Suppressor macrophage (primary cell): ENCODE results near the gene TM9SF1.

ENCODE experiments used
- DNase-seq, 4 experiments: peaks; one replicate each; pipeline ENCODE4 v3.0.0-alpha.2; 2020 to 2022
- total RNA-seq, 17 experiments: gene quantifications; one replicate each; lab custom pipeline; 2026; ENCODE audit warnings: mixed read lengths in 6 of 17, inconsistent platforms in 3 of 17; lab: John Stamatoyannopoulos, UW

TM9SF1 gene, protein sequence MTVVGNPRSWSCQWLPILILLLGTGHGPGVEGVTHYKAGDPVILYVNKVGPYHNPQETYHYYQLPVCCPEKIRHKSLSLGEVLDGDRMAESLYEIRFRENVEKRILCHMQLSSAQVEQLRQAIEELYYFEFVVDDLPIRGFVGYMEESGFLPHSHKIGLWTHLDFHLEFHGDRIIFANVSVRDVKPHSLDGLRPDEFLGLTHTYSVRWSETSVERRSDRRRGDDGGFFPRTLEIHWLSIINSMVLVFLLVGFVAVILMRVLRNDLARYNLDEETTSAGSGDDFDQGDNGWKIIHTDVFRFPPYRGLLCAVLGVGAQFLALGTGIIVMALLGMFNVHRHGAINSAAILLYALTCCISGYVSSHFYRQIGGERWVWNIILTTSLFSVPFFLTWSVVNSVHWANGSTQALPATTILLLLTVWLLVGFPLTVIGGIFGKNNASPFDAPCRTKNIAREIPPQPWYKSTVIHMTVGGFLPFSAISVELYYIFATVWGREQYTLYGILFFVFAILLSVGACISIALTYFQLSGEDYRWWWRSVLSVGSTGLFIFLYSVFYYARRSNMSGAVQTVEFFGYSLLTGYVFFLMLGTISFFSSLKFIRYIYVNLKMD
- total RNA-seq = 1.8 to 5.0 (median 2.9) reads per million in 17 experiments

DNA sequence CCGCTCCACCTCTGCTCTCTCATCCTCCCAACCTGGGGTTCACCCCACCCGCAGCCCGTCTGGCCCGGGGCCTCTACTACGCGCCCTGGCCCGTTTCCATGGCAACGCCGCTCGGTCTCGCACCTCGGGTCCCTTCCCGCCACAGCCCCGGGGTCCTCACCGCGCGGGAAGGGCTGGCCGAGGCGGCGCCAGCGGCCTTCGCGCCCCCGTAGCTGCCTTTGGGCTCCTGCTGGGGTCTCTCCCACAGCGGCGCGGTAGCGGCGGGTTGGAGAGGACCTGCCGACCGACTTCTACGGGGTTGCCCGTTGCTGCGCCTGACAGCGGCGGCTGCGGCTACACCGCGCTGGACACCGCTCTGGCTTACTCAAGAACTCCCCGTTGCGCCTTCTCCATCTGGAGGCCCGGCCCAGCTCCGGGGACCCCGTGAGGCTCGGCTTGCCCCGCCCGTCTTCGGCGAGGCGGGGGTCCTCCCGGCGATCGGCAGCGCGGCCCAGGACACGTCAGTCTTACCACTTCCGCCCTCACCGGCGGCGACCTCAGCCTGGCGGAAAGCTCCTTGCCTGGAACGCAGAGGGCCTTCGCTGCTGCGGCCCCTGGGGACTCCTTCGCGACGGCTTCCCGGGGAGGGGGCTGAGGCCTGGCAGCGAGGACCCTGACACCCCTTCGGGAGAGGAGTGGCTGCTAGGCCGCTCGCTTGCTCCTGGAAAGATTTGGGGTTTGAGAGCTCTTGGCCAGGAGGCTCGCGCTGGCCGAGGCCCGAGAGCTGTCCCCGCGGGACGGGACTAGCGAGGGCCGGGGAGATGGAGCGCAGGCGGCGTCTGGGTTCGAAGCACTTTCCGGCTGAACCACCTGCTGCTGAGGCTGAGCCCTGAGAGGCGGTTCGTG, at the start of gene TM9SF1:
Gene TM9SF1, minus strand, starts transcription at position 256 of the 885 bp plus-strand sequence. CDS start 422 bp downstream, outside the sequence.
- peak; percentile 88 to 94 (median 93) for DNase-seq

DNA sequence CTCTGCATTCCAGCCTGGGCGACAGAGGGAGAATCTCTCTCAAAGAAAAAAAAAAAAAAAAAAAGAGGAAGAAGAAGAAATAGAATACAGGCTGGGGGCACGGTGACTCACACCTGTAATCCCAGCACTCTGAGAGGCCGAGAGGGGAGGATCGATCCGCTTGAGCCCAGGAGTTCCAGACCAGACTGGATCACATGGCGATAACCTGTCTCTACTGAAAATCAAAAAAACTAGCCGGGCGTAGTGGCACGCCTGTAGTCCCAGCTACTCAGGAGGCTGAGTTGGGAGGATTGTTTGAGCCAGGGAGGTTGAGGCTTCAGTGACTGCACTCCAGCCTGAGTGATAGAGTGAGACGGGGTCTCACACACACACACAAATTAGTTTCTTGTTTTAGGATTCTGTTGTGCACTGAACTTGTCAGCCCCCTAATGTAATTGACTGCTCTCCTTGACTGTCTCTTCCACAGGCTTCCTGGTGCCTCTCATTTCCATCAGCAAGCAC, 48.1 kb upstream of the TM9SF1 start:
- peak in 3 of 4 experiments; percentile 58 to 69 (median 68) for DNase-seq

GRCh38 chr14:24241829-24242443, 46.7 kb upstream of the TM9SF1 start:
- DNase-seq = peak; percentile 92 to 97 (median 96)

GRCh38 chr14:24240110-24240918, 45.1 kb upstream of the TM9SF1 start:
- DNase-seq = no peak

DNA sequence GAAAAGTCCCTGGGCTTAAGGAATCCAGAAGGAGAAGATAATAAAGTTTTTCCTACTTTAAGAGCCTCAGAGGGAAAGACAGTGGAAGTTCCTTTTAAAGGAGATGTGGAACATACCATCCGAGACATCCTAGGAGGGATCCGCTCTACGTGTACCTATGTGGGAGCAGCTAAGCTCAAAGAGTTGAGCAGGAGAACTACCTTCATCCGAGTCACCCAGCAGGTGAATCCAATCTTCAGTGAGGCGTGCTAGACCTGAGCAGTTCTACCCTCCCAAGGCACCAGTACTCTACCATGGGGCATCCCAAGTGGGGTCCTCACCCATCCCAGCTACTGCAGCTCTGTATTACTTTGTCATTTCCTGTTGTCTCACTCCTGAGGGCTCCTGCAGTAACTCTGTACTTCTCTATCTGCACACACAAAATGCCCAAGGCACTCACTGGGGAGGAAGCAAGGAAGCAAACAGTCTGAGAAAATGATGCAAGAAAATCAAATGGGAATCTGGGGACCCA, 43.3 kb upstream of the TM9SF1 start:
- DNase-seq = no peak

GRCh38 chr14:24238123-24238522, 42.9 kb upstream of the TM9SF1 start:
- DNase-seq = no peak

DNA sequence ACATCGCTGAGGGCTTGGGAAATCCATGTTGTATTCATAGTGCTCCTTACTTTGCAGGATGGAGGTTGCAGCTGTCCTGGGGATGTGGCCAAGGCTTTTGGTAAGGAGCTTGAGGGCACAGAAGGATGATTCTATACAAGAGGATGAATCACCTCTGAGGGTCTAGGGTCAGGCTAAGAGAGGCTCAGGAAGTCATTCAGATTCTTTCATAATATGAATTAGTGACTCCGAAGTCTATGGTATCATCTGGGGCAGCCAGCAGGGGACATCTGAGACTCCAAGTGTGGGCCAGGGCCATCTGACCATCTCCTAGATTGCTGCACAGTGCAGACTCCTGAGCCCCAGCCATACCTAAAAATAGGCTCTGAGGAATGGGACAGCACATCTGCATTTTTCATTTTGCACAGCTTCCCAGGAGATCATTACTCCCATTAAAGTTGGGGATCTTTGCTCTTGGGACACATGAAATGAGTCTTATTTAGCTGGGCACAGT, 42.3 kb upstream of the TM9SF1 start:
- no peak for DNase-seq

- DNase-seq = no peak
Observed at GRCh38 chr14:24236689-24237462, 41.6 kb upstream of the TM9SF1 start.

- no peak for DNase-seq
Observed at GRCh38 chr14:24235804-24236688, 40.8 kb upstream of the TM9SF1 start.

DNA sequence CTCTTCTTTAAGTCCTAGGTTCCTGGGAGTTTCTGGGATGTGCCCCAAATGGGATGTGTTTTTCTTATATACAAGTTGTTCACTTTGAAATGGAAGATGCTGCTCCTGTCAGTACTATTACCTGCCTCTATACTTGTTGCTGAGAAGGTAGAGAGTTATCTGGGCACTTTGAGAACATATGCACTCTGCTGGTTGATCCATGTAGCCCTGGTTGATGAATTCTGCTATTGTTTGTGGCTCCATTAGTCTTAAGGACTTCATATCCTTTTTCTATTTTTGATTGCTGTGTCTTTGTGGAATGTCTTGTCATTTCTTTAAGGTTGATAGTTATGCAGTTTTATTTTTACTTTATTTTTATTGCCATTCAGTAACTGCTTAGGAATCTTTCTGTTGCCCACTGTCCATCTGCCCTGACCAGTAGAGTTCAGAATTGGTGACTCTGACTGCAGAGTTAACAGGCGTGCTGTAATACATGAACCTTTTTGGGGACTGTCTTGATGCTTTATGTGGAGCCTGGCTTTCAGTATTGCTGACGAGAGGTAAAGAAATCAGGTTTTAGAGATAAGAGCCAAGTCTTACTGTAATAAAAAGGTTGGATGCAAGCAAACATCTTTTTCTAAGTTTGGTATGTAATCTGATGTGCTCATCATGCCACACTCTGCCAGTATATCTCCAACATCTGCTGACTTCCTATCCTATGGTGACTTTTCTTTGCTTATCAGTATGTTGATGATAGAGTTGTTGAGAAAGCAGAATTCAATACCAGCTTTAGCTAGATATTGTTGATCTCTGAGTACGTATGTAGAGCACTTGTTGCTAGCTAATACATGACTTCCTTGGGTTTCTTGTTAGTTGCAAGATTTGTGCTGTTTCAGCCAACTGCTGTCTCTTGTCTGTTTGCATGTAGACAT, 39.1 kb upstream of the TM9SF1 start:
- DNase-seq = no peak

GRCh38 chr14:24233538-24233866, 38.3 kb upstream of the TM9SF1 start:
- DNase-seq = peak in 1 of 4 experiments; percentile 9

DNA sequence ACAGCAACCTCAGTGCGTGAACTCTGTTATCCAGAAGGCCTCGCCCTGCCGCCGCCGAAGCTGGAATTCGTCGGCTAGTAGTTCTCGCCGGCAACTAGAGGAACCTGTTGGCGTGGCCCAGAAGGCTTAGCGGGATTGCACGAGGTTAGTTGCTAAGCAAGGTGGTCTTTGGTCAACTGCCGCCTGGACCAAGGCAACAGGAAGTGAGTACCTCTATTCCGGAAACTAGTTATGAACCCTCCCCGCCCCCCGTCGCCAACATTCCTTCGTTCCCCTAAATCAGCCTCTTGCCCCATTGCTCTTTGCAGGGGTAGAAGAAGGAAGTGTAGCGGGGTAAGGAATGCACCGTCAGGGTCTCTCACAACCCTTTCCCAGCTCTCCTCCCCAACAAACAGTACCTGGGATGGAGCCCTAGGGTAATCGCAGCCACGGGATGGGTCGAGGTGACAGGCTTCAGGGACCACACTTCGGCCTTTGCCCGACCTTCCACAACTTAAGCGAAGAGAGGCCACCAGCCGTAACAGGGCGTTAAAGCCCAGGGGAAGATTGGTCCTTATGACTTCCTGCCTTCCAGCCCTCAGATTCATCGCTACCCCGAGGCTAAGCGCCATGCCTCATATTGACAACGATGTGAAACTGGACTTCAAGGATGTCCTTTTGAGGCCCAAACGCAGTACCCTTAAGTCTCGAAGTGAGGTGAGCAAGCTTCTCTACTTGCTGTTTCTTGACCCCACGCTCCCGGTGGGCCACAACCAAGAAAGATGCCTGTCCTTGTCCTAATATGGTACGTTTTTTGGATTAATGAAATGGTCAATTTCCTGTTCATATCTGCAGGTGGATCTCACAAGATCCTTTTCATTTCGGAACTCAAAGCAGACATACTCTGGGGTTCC, 37.6 kb upstream of the TM9SF1 start, which contains the start of gene GMPR2:
Gene GMPR2, plus strand, starts transcription at position 285 of the 893 bp plus-strand sequence. Its CDS starts 325 bp downstream, at position 610.
- peak in 1 of 4 experiments; percentile 88 for DNase-seq

DNA sequence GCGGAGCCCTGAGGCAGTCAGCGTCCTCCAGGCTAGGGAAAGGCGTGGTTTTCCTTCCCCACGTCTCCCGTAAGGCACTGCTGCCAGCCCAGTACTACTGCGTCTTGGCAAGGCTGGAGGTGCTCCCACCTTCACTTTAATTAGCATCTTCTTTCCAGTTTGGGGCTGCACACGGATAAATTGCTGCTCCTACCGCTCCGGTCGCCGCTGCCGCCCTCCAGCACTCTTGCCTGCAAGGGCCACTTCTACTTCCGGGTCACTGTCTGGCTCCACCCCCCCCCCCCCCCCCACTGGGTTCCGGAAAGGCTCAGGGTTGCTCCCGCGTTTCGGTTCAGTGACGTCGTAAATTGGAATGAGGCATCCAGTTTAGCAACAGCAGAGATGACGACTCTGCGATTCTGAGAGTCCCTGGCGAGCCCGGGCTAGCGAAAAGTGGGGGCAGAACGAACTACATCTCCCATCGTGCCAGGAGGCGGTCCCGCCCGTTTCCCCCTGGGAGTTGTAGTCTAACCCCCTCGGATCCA, 36.9 kb upstream of the TM9SF1 start, which contains the start of gene NEDD8:
Gene NEDD8, minus strand, starts transcription at position 247 of the 524 bp plus-strand sequence. Its CDS starts 100 bp downstream, at position 147.
- DNase-seq = peak; percentile 96 to 99 (median 97)

DNA sequence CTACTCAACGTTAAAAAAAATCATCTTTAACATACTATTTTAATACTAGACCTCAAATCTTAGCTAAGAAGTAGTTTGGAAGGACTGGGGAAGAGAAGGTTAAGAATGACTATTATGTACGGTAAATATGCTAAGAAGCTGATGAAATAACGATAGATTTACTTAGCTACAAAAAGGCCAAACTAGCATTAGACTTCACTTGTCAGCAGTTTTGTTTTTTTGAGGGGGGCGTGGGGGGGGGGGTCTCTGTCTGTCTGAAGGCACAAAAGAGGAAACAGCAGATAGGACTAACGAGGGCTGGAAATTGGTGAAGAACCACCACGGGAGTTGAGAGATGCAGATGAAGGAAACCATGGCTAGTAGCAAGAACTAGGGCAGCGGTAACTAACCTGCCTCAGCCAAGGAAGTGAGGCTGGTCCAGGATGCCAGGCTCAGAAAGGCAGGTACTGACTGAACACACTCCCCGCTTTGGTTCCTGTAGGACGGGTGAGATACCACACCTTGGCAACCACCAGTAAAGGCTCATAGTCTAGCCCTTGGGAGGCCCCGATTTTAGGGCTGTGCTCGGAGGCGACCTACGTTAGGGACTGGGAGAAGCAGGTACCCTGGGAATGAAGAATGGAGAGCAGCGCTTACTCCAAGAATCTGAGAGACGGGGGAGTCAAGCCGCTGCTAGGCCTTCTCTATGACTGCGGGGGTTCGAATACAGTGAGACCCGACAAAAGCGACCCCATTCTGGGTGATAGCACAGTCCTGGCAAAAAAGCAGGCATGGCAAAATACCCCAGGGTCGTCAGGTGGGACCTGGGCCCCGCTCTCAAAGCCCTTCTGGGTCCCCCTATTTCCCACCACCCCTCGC, 36.3 kb upstream of the TM9SF1 start:
- peak in 2 of 4 experiments; percentile 6 to 18 for DNase-seq

DNA sequence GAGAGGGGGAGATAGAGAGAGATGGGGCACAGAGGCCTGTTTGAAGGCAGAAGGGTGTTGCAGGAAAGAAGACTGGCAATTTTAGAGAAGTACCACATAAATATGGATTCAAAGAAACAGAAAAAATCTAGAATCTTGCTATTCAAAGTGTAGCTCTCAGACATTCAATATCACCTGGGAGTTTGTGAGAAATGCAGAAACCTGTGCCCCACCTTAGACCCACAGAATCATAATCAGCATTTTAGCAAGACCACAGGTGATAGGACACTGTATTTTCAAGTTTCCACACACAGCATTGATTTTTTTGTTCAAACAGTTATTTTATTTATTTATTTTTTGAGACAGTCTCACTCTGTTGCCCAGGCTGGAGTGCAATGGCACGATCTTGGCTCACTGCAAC, 33.7 kb upstream of the TM9SF1 start:
- no peak for DNase-seq
